ENCODE results near the gene MROH8.

GRCh38 chr20:37204056-37204455 lies 24.7 kb upstream of the MROH8 start:
- TF ChIP-seq POLR2AphosphoS5 (IDR thresholded peaks at IDR 0.05; ENCODE audit: low read depth): no peak
- TF ChIP-seq, protein P1, sequence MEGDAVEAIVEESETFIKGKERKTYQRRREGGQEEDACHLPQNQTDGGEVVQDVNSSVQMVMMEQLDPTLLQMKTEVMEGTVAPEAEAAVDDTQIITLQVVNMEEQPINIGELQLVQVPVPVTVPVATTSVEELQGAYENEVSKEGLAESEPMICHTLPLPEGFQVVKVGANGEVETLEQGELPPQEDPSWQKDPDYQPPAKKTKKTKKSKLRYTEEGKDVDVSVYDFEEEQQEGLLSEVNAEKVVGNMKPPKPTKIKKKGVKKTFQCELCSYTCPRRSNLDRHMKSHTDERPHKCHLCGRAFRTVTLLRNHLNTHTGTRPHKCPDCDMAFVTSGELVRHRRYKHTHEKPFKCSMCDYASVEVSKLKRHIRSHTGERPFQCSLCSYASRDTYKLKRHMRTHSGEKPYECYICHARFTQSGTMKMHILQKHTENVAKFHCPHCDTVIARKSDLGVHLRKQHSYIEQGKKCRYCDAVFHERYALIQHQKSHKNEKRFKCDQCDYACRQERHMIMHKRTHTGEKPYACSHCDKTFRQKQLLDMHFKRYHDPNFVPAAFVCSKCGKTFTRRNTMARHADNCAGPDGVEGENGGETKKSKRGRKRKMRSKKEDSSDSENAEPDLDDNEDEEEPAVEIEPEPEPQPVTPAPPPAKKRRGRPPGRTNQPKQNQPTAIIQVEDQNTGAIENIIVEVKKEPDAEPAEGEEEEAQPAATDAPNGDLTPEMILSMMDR (conservative IDR thresholded peaks at IDR 0.05; ENCODE audit: low read depth in 2 of 2): no peak
- TF ChIP-seq, protein P2, sequence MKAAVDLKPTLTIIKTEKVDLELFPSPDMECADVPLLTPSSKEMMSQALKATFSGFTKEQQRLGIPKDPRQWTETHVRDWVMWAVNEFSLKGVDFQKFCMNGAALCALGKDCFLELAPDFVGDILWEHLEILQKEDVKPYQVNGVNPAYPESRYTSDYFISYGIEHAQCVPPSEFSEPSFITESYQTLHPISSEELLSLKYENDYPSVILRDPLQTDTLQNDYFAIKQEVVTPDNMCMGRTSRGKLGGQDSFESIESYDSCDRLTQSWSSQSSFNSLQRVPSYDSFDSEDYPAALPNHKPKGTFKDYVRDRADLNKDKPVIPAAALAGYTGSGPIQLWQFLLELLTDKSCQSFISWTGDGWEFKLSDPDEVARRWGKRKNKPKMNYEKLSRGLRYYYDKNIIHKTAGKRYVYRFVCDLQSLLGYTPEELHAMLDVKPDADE (IDR thresholded peaks at IDR 0.05): no peak
